ENCODE data around the gene FGF6.

GRCh38 chr12:4454315-4454860, 8.8 kb upstream of the FGF6 start:
- TF ChIP-seq CTCF (IDR thresholded peaks at IDR 0.05; ENCODE audit: low read depth, low read length, missing input control) (no peak), RAD21 (IDR thresholded peaks at IDR 0.05) (no peak), MAX (IDR thresholded peaks at IDR 0.05) (no peak)

All from liver (tissue), 3 donors.